Neural progenitor cell (in vitro differentiated cells): ENCODE results near the gene THSD4.

Experiments
- CTCF ChIP-seq: fragments of 200-600 bp; sonication (generic); IDR thresholded peaks from 2 replicates; pipeline ENCODE4 v1.5.1; 2017; ENCODE audit warnings: antibody characterized with exemption, mild to moderate bottlenecking
- EZH2 ChIP-seq: fragments of 200-600 bp; sonication (generic); IDR thresholded peaks from 2 replicates; pipeline ENCODE4 v1.6.1; 2017; ENCODE audit warnings: antibody characterized with exemption, mild to moderate bottlenecking, moderate library complexity

GRCh38 chr15:71476823-71477222, 361.6 kb downstream of the THSD4 start:
- no peak for TF ChIP-seq EZH2
- TF ChIP-seq CTCF = no peak
